Astrocyte (in vitro differentiated cells and primary cell): ENCODE results near the gene GIT2.

Experiments
- EZH2 ChIP-seq: IDR thresholded peaks from 2 replicates; pipeline ENCODE4 v1.6.1; 2012; ENCODE audit warnings: mild to moderate bottlenecking, low read length, inconsistent platforms; ENCODE audit not compliant: insufficient read depth
- TF ChIP-seq, protein P1 (sequence below): IDR thresholded peaks from 2 replicates; pipeline ENCODE4 v1.5.1; 2011; ENCODE audit warnings: low read depth, mild to moderate bottlenecking, inconsistent platforms, low read length, moderate library complexity; ENCODE audit not compliant: insufficient read depth

DNA sequence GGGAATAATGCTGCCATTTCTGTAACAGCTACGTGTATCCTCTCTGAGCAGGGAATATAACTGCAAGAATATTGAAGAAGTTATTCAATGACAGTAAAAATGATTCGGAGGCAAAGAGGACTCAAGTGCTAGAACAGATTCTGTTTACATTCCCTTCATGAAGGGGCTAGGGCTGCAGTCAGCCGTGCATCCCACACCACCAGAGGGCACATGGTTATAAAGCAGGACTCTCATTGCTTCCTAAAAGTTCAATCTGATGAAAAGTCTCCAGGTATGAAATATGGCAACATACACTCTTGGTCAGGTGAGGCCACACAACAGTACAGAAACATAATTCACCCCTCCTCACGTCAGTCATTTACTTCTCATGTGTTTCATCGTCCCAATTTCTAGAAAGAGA is 62.1 kb downstream of the GIT2 start:
- TF ChIP-seq, protein P1, sequence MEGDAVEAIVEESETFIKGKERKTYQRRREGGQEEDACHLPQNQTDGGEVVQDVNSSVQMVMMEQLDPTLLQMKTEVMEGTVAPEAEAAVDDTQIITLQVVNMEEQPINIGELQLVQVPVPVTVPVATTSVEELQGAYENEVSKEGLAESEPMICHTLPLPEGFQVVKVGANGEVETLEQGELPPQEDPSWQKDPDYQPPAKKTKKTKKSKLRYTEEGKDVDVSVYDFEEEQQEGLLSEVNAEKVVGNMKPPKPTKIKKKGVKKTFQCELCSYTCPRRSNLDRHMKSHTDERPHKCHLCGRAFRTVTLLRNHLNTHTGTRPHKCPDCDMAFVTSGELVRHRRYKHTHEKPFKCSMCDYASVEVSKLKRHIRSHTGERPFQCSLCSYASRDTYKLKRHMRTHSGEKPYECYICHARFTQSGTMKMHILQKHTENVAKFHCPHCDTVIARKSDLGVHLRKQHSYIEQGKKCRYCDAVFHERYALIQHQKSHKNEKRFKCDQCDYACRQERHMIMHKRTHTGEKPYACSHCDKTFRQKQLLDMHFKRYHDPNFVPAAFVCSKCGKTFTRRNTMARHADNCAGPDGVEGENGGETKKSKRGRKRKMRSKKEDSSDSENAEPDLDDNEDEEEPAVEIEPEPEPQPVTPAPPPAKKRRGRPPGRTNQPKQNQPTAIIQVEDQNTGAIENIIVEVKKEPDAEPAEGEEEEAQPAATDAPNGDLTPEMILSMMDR = peak; percentile 44
- TF ChIP-seq EZH2 = no peak
